Keratinocyte (primary cell): ENCODE data around the gene CFAP70. TPM values are rescaled to one million over a fixed set of nuclear protein-coding genes. Genes with fewer than 3 reads are reported as not detected.
"Not testable (repeated sequence)": the region's sequence is repeated elsewhere in the genome, so short reads cannot be mapped to it uniquely, and the experiment has no call there.

ENCODE experiments used
- DNase-seq: peaks from one replicate; pipeline ENCODE4 v3.0.0-alpha.2; 2011; ENCODE audit warnings: low read depth, missing footprints, low spot score
- FAIRE-seq: peaks from 2 replicates; lab custom pipeline; 2011; peaks lifted over from hg19 to GRCh38; lab: Jason Lieb, UNC
- H2AFZ ChIP-seq: 2 replicates; pipeline ENCODE4 v1.6.0; 2012; ENCODE audit warnings: low read length, control low read depth, inconsistent platforms; ENCODE audit not compliant: control insufficient read depth
- H3K27ac ChIP-seq: 2 replicates; pipeline ENCODE4 v1.5.1; 2011; ENCODE audit warnings: low read length; ENCODE audit not compliant: control insufficient read depth, insufficient read depth
- H3K27me3 ChIP-seq: 3 replicates; pipeline ENCODE4 v1.6.0; 2011; ENCODE audit warnings: low read length; ENCODE audit not compliant: control insufficient read depth, insufficient read depth; ENCODE audit errors: extremely low read depth
- H3K36me3 ChIP-seq, 2 experiments: 2 replicates in 1 of 2; 3 replicates in 1 of 2; pipeline ENCODE4 v1.5.1; 2011; ENCODE audit warnings: low read length in 2 of 2, mild to moderate bottlenecking in 1 of 2; ENCODE audit not compliant: control insufficient read depth in 2 of 2, insufficient read depth in 2 of 2; ENCODE audit errors: extremely low read depth in 1 of 2
- H3K4me1 ChIP-seq: 3 replicates; pipeline ENCODE4 v1.5.1; 2011; ENCODE audit warnings: low read length; ENCODE audit not compliant: control insufficient read depth, insufficient read depth; ENCODE audit errors: extremely low read depth
- H3K4me2 ChIP-seq: 3 replicates; pipeline ENCODE4 v1.6.0; 2011; ENCODE audit warnings: low read depth, low read length; ENCODE audit not compliant: control insufficient read depth, insufficient read depth; ENCODE audit errors: extremely low read depth
- H3K4me3 ChIP-seq, 3 experiments: fragments of 200-600 bp in 1 of 3; sonication (generic) in 1 of 3; 2 replicates in 2 of 3; 3 replicates in 1 of 3; pipeline ENCODE4 v1.5.1; 2011 to 2016; ENCODE audit warnings: low read length in 3 of 3, mild to moderate bottlenecking in 3 of 3, control low read depth in 2 of 3, inconsistent platforms in 1 of 3, low read depth in 1 of 3, mixed read lengths in 1 of 3, mixed run types in 1 of 3, moderate library complexity in 1 of 3; ENCODE audit not compliant: control insufficient read depth in 2 of 3, insufficient read depth in 2 of 3; ENCODE audit errors: extremely low read depth in 1 of 3
- H3K79me2 ChIP-seq: 2 replicates; pipeline ENCODE4 v1.6.0; 2012; ENCODE audit warnings: low read length; ENCODE audit not compliant: control insufficient read depth, insufficient read depth
- H3K9ac ChIP-seq: 3 replicates; pipeline ENCODE4 v1.6.0; 2011; ENCODE audit warnings: low read length; ENCODE audit not compliant: control insufficient read depth, insufficient read depth; ENCODE audit errors: extremely low read depth
- H3K9me1 ChIP-seq: 3 replicates; pipeline ENCODE4 v1.6.0; 2011; ENCODE audit warnings: low read length; ENCODE audit not compliant: control insufficient read depth, insufficient read depth; ENCODE audit errors: extremely low read depth
- H3K9me3 ChIP-seq: 2 replicates; pipeline ENCODE4 v1.5.1; 2012; ENCODE audit warnings: low read depth, low read length; ENCODE audit not compliant: control insufficient read depth
- H4K20me1 ChIP-seq: 3 replicates; pipeline ENCODE4 v1.6.0; 2011; ENCODE audit warnings: low read length; ENCODE audit not compliant: control insufficient read depth, insufficient read depth; ENCODE audit errors: extremely low read depth
- EZH2 ChIP-seq: IDR thresholded peaks from one replicate; pipeline ENCODE4 v1.6.1; 2012; ENCODE audit warnings: inconsistent platforms, mild to moderate bottlenecking, low read length, moderate library complexity
- dilution Hi-C: fragments of 300-500 bp; cut with MboI; formaldehyde crosslinking; loops from one replicate; pipeline ENCODE4 v1.7.0; 2020; ENCODE audit warnings: low sequenced_read_pairs; ENCODE audit not compliant: extremely low pct_ligation_motif_present
- polyA plus RNA-seq, 5 experiments: library from polyadenylated mRNA; depleted of rRNA in 3 of 5; stranded (reverse) in 3 of 5; stranded (forward) in 1 of 5; unstranded in 1 of 5; fragments of >200 nt; gene quantifications; 1 replicate in 1 of 5; 2 replicates in 3 of 5; 3 replicates in 1 of 5; pipeline versions ENCODE4 v1.2.1 to v1.2.3, GENCODE V29; 2011 to 2012; ENCODE audit warnings: missing spikeins in 2 of 5, low read depth in 1 of 5, low replicate concordance in 1 of 5
- TF ChIP-seq, protein P1 (sequence below), 3 experiments: IDR thresholded peaks in 1 of 3; conservative IDR thresholded peaks in 1 of 3; optimal IDR thresholded peaks in 1 of 3; 2 replicates in 2 of 3; 3 replicates in 1 of 3; pipeline versions ENCODE3 to v1.5.1; 2011; ENCODE audit warnings: low read length in 3 of 3, mild to moderate bottlenecking in 3 of 3, moderate library complexity in 2 of 3, control low read depth in 1 of 3, inconsistent platforms in 1 of 3; ENCODE audit not compliant: insufficient read depth in 2 of 3; ENCODE audit errors: extremely low read depth in 1 of 3

CFAP70 gene
- polyA plus RNA-seq, 1 donor (not counting 4 experiments of a cell fraction or from before 2014, with no cell fraction given): 2.1 TPM

DNA sequence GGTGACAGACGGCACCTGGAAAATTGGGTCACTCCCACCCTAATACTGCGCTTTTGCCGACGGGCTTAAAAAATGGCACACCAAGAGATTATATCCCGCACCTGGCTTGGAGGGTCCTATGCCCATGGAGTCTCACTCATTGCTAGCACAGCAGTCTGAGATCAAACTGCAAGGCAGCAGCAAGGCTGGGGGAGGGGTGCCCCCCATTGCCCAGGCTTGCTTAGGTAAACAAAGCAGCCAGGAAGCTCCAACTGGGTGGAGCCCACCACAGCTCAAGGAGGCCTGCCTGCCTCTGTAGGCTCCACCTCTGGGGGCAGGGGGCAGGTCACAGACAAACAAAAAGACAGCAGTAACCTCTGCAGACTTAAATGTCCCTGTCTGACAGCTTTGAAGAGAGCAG lies 35.1 kb downstream of the CFAP70 start:
- H3K27ac ChIP-seq, H3K4me1 ChIP-seq, H3K4me3 ChIP-seq, H3K9me3 ChIP-seq, FAIRE-seq, H2AFZ ChIP-seq, H3K4me2 ChIP-seq, H4K20me1 ChIP-seq, H3K9me1 ChIP-seq, H3K36me3 ChIP-seq, H3K27me3 ChIP-seq, H3K9ac ChIP-seq, dilution Hi-C loops, DNase-seq, H3K79me2 ChIP-seq: not testable (repeated sequence)

DNA sequence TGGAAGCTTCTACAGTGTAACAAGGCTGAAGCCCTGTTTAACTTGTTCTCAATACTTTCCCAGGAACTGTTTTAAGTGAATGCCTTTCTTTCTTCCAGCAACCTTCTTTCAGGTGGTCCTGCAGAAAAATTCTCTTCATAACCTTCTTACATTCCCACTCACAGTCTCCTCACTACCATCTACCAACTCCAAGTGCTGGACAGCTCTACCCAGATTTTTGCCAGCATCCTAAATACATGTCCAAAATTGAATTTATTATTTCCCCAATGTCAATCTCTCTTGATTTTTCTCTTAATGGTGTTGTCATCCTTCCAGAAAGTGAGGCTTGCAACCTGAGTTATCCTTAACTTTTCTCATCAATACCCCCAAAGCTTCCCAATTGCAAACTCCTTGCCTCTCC lies 48.2 kb downstream of the CFAP70 start:
- H3K4me2 ChIP-seq: no peak overlapping the region
- FAIRE-seq: no peak
- DNase-seq: no peak
- no peak overlapping the region for H2AFZ ChIP-seq
- no peaks in the 10 kb centered on the region for H3K36me3 ChIP-seq
- H3K4me1 ChIP-seq: no peaks in the 10 kb centered on the region
- no peak overlapping the region for H3K9ac ChIP-seq
- H3K27me3 ChIP-seq: no peaks in the 10 kb centered on the region
- H3K9me3 ChIP-seq: peaks cover 2% of the 10 kb centered on the region
- dilution Hi-C loops: no loop called here
- TF ChIP-seq, protein P1, sequence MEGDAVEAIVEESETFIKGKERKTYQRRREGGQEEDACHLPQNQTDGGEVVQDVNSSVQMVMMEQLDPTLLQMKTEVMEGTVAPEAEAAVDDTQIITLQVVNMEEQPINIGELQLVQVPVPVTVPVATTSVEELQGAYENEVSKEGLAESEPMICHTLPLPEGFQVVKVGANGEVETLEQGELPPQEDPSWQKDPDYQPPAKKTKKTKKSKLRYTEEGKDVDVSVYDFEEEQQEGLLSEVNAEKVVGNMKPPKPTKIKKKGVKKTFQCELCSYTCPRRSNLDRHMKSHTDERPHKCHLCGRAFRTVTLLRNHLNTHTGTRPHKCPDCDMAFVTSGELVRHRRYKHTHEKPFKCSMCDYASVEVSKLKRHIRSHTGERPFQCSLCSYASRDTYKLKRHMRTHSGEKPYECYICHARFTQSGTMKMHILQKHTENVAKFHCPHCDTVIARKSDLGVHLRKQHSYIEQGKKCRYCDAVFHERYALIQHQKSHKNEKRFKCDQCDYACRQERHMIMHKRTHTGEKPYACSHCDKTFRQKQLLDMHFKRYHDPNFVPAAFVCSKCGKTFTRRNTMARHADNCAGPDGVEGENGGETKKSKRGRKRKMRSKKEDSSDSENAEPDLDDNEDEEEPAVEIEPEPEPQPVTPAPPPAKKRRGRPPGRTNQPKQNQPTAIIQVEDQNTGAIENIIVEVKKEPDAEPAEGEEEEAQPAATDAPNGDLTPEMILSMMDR (optimal IDR thresholded peaks at IDR 0.05 in 1 of 3, IDR thresholded peaks at IDR 0.05 in 1 of 3, conservative IDR thresholded peaks at IDR 0.05 in 1 of 3; ENCODE audit: extremely low read depth in 1 of 3, insufficient read depth in 2 of 3, low read length in 3 of 3): no peak
- TF ChIP-seq EZH2: no peak
- no peaks in the 10 kb centered on the region for H3K79me2 ChIP-seq
- no peaks in the 10 kb centered on the region for H4K20me1 ChIP-seq
- no peaks in the 10 kb centered on the region for H3K9me1 ChIP-seq
- no peak overlapping the region for H3K4me3 ChIP-seq
- no peak overlapping the region for H3K27ac ChIP-seq

DNA sequence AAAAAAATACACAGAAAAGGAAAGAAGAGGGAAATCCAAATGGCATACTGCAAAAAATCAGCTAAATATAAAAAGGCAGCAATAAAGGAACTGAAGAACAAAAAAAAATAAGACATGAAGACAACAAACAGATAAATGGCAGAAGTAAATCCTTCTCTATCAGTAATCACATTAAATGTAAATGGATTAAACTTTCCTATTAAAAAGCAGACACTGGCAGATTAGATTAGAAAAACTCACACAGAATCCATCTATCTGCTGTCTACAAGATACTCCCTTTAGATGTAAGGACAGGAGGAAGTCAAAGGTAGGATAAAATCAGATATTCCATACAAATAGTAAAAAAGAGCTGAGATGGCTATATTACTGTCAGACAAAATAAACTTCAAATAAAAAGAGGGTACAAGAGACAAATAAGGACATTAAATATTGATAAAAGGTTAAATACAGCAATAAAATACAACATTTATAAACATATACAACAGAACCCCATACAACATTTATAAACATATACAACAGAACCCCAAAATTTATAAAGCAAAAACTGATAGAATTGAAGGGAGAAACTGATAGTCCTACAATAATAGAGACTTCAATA lies 51.4 kb downstream of the CFAP70 start:
- no peak for TF ChIP-seq EZH2
- TF ChIP-seq, protein P1 (optimal IDR thresholded peaks at IDR 0.05 in 1 of 3, IDR thresholded peaks at IDR 0.05 in 1 of 3, conservative IDR thresholded peaks at IDR 0.05 in 1 of 3; ENCODE audit: extremely low read depth in 1 of 3, insufficient read depth in 2 of 3, low read length in 3 of 3): no peak
- Histone ChIP-seq H3K36me3 (no peaks in the 10 kb centered on the region), H3K9me1 (no peaks in the 10 kb centered on the region), H3K27ac (no peak overlapping the region), H3K9ac (no peak overlapping the region), H3K9me3 (peaks cover 2% of the 10 kb centered on the region), H3K4me1 (no peaks in the 10 kb centered on the region), H4K20me1 (no peaks in the 10 kb centered on the region), H3K79me2 (no peaks in the 10 kb centered on the region), H3K4me3 (no peak overlapping the region), H2AFZ (no peak overlapping the region), H3K4me2 (no peak overlapping the region), H3K27me3 (no peaks in the 10 kb centered on the region)
- no peak for DNase-seq
- dilution Hi-C loops: no loop called here
- no peak for FAIRE-seq
